H1 (cell line): Measurements from ENCODE around the gene SENP6. TPM values are rescaled to one million over a fixed set of nuclear protein-coding genes. Genes with fewer than 3 reads are reported as not detected.

Source experiments
- CHD2 ChIP-seq: IDR thresholded peaks from 2 replicates; pipeline ENCODE4 v1.6.1; 2012; ENCODE audit warnings: low read length, improper control_type of control experiment
- polyA plus RNA-seq, 7 experiments: library from polyadenylated mRNA; depleted of rRNA in 3 of 7; stranded (reverse) in 5 of 7; unstranded in 2 of 7; fragments of >200 nt in 5 of 7; fragments of 200-250 nt in 2 of 7; gene quantifications; 1 replicate in 5 of 7; 2 replicates in 1 of 7; 4 replicates in 1 of 7; pipeline versions ENCODE4 v1.2.1 to v1.2.3, GENCODE V29; 2011 to 2013; ENCODE audit warnings: missing spikeins in 2 of 7, mixed read lengths in 2 of 7
- total RNA-seq: library from RNA; stranded (reverse); fragmentation: NEBNext Ultra II Directional; extraction: Animal tissue kit (Norgen Biotek cat#: 25700); gene quantifications from 2 replicates; pipeline ENCODE4 v1.2.1, GENCODE V29; 2021

Gene SENP6
- total and polyA plus RNA-seq, 2 of the 8 experiments (the other 6 are each of a cell fraction or from before 2014, with no cell fraction given): 13.8 to 103 TPM

GRCh38 chr6:75748003-75748742, 146.5 kb downstream of the SENP6 start (continued):
- TF ChIP-seq CHD2: no peak
